Measurements from ENCODE around the gene ABCB7.
A peak's percentile ranks its signal among the peaks of the same experiment; 100 is the strongest.
"Not testable (repeated sequence)": the region's sequence is repeated elsewhere in the genome, so short reads cannot be mapped to it uniquely, and the experiment has no call there.

The ABCB7 gene

DNA sequence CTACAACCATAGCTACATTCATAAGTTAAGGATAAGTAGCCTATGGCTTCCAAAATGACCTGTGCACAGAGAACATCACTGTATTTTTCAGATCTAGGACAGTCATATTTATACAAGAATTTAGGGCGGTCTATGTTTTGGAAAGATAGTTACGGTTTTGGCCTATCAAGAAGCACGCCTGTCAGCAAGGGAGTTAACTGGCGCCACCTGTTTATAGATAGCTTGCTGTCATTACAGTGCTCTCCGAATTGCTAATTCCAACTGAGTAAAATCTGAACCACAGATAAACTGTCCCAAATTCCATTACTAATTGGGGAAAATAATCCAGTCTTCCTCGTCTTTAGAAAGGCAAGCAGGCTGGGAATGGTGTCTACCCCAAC lies 646 bp downstream of the ABCB7 start:
- CTCF ChIA-PET: no interaction called here
- TF ChIP-seq, protein P1, sequence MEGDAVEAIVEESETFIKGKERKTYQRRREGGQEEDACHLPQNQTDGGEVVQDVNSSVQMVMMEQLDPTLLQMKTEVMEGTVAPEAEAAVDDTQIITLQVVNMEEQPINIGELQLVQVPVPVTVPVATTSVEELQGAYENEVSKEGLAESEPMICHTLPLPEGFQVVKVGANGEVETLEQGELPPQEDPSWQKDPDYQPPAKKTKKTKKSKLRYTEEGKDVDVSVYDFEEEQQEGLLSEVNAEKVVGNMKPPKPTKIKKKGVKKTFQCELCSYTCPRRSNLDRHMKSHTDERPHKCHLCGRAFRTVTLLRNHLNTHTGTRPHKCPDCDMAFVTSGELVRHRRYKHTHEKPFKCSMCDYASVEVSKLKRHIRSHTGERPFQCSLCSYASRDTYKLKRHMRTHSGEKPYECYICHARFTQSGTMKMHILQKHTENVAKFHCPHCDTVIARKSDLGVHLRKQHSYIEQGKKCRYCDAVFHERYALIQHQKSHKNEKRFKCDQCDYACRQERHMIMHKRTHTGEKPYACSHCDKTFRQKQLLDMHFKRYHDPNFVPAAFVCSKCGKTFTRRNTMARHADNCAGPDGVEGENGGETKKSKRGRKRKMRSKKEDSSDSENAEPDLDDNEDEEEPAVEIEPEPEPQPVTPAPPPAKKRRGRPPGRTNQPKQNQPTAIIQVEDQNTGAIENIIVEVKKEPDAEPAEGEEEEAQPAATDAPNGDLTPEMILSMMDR (IDR thresholded peaks at IDR 0.05; ENCODE audit: insufficient read depth, low read length, missing control alignments): no peak
- H3K4me3 ChIP-seq (ENCODE audit: low read depth, low read length): peak overlapping the region; percentile 69
- no peak for DNase-seq (ENCODE audit: low read depth, low spot score)
- POLR2A ChIA-PET: no interaction called here

DNA sequence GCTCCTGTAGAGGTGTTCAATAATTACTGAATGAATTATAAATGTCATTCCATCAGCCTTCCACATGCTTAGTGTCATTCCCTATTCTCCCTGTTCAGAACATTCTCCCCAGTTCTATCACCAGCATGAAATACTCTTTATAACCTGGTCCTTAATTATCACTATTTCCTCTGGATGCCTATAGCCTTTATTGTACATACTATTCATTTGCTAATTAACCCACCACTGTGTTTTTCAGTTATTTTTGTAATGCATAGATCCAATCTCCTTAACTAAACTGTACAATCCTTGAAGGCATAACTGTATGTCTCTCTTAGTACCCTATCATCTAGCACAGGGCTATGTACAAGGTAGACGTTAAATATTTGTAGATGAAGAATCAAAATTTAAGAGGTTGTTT lies 1.2 kb downstream of the ABCB7 start:
- CTCF ChIA-PET: no interaction called here
- POLR2A ChIA-PET: no interaction called here
- TF ChIP-seq, protein P1 (IDR thresholded peaks at IDR 0.05; ENCODE audit: insufficient read depth, low read length, missing control alignments): no peak
- DNase-seq (ENCODE audit: low read depth, low spot score): no peak
- H3K4me3 ChIP-seq (ENCODE audit: low read depth, low read length): no peak overlapping the region

DNA sequence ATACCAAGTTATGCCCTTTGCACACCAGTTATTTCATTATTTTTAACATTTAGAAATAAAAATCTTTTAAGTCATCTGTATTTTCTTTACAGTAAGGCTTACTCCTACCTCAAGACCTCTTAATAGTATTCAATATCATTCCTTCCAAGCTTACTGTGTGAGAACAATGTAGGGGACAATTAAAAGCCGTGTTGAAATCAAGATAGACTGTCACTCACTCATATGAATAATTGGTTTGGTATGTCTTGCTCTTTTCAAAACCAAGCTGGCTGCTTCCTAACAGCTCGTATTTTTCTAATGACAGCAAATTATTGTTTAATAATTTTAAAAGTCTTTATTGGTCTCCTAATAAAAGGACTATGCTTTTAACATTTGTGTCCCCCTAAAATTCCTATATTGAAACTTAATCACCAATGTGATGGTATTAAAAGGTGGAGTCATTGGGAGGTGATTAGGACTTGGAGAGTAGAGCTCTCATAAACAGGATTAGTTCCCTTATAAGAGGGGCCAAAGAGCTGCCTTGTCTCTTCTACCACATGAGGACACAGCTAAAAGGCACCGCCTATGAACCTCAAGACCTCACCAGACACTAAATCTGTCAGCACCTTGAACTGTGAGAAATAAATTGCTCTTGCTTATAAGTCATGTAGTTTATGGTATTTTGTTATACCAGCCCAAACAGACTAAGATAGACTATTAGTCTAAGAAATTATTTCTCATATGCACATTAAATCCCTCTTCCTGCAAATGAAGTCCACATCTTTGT lies 4.1 kb downstream of the ABCB7 start:
- TF ChIP-seq, protein P1 (IDR thresholded peaks at IDR 0.05; ENCODE audit: insufficient read depth, low read length, missing control alignments): no peak
- POLR2A ChIA-PET: no interaction called here
- CTCF ChIA-PET: no interaction called here
- DNase-seq (ENCODE audit: low read depth, low spot score): no peak
- H3K4me3 ChIP-seq (ENCODE audit: low read depth, low read length): no peak overlapping the region

DNA sequence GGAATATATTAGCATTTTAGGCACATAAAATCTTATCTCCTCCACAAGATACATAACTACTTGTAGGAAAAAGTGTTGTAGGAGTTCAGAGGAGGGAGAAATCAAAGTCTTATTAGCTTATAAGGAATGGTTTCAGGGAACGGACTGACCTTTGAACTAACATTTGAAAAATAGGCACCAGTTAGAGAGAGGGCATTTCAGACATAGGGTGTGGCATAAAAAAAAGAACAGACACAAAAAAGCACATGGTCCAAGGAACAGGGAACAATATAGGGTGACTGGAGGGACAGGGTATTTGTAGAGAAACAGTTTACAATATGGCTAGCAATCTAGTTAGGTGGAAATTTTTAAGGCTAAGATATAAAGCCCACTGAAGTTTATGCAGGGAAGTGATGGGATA lies 6.4 kb downstream of the ABCB7 start:
- ChIA-PET POLR2A (no interaction called here), CTCF (no interaction called here)
- no peak for DNase-seq (ENCODE audit: low read depth, low spot score)
- no peak overlapping the region for H3K4me3 ChIP-seq (ENCODE audit: low read depth, low read length)
- TF ChIP-seq, protein P1 (IDR thresholded peaks at IDR 0.05; ENCODE audit: insufficient read depth, low read length, missing control alignments): no peak

DNA sequence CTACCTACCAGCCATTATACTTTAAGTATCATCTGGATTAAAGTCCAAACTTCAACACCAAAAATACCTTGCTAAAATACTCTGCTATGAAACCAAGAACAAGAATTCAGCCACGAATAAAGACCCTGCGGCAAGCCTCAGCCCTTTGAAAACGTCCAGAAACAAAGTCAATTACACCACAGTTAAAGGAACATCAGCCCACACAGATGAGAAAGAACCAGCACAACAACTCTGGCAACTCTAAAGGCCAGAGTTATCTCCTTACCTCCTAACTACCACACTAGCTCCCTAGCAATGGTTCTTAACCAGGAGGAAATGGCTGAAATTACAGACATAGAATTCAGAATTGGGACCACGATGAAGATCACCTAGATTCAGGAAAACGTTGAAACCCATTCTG lies 23.4 kb downstream of the ABCB7 start:
- CTCF ChIA-PET: no interaction called here
- TF ChIP-seq, protein P1 (IDR thresholded peaks at IDR 0.05; ENCODE audit: insufficient read depth, low read length, missing control alignments): no peak
- DNase-seq (ENCODE audit: low read depth, low spot score): no peak
- POLR2A ChIA-PET: no interaction called here
- no peak overlapping the region for H3K4me3 ChIP-seq (ENCODE audit: low read depth, low read length)

DNA sequence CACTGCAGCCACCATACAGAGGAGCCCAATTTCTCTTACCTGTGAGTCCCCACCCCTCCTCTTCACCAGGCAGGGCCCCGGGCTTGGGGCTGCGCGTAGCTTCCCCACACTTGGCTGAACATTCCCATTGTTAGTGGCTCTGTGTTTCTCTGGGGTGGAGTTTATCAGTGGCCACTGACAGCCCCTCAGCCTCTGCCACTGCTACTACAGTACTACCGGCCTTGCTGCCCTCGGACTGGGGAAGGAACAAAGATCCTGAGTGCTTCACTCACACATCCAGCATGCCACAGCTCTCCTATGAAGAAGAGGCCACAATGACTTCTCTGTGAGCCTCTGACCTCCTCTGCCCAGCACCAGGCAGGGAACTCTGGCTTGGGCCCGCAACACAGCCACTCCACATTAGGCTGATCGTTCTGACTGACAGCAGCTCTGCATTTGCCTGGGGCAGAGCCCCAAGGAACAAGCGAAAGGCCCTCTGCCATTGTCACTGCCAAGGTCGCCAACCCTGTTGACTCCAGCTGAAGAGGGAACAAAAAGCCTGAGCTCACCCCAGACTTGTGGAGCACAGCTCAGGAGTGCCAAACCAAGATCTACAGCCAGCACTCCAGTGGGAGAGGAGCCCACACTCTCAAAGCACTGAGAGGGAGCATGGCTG lies 24.0 kb downstream of the ABCB7 start:
- ChIA-PET POLR2A (no interaction called here), CTCF (no interaction called here)
- no peak for DNase-seq (ENCODE audit: low read depth, low spot score)
- no peak overlapping the region for H3K4me3 ChIP-seq (ENCODE audit: low read depth, low read length)
- TF ChIP-seq, protein P1 (IDR thresholded peaks at IDR 0.05; ENCODE audit: insufficient read depth, low read length, missing control alignments): no peak

DNA sequence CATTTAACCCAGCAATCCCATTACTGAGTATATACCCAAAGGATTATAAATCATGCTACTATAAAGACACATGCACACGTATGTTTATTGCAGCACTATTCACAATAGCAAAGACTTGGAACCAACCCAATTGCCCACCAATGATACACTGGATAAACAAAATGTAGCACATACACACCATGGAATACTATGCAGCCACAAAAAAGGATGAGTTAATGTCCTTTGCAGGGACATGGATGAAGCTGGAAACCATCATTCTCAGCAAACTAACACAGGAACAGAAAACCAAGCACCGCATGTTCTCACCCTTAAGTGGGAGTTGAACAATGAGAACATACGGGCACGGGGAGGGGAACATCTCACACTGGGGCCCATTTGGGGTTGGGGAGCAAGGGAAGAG lies 27.0 kb downstream of the ABCB7 start:
- DNase-seq (ENCODE audit: low read depth, low spot score); CTCF ChIA-PET; POLR2A ChIA-PET; H3K4me3 ChIP-seq (ENCODE audit: low read depth, low read length): not testable (repeated sequence)

Data from AG04449 (cell line).